ENCODE measurements around the gene ECEL1. TPM values are rescaled to one million over a fixed set of nuclear protein-coding genes. Genes with fewer than 3 reads are reported as not detected.
"Not testable (repeated sequence)": the region's sequence is repeated elsewhere in the genome, so short reads cannot be mapped to it uniquely, and the experiment has no call there.

The ECEL1 gene
- total RNA-seq, 2 donors from 2014 or later: 0.26 to 0.47 TPM

DNA sequence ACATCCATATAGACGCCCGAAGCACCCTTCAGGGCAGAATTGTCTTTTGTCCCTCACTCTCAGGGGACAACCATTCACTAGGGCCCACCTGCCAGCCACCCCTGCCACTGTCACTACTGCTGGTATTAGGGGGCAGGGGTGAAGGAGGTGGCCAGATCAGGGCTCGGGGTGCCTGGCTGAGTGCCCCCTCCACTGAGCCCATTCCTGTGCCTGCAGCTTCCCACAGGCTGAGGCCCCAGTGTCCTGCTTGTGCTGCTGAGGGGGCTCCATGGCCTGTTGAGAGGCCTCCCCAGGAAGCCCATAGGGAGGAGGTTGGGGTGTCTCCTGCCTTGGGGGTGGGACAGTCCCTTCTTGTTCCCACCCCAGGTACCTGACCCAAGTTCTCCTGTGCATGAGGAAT, 36.0 kb downstream of the ECEL1 start:
- not testable (repeated sequence) for ATAC-seq, DNase-seq
- intact Hi-C loops (cut with DNase I): loop anchor here in 1 of 2 donors (5.0 kb wide), 1 partner anchor 71 kb away; the partner anchor contains the start of gene PRSS56

DNA sequence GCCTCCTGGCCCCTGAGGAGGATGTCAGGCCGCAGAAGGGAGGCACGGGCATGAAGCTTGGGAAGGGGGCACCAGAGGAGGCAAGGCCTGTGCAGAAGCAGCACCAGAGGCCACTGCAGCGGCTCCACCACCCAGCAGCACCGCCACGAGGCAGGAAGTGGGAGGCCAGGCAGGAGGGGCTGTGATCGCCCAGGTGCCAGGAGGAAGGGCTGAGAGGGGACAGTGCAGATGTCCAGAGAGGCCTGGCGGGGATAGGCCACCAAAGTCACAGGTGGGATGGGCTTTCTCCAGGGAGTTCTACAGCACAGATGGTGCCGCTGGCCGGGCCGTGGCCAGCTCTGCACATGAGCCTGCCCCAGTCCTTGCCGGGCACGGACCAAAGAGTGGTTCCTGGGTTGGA, 37.7 kb downstream of the ECEL1 start:
- intact Hi-C loops (cut with DNase I): loop anchor here (5.0 kb wide), 1 partner anchor 72 kb away; the partner anchor contains the start of gene PRSS56 (in 2 of the 2)
- no peak for ATAC-seq
- no peak for DNase-seq

DNA sequence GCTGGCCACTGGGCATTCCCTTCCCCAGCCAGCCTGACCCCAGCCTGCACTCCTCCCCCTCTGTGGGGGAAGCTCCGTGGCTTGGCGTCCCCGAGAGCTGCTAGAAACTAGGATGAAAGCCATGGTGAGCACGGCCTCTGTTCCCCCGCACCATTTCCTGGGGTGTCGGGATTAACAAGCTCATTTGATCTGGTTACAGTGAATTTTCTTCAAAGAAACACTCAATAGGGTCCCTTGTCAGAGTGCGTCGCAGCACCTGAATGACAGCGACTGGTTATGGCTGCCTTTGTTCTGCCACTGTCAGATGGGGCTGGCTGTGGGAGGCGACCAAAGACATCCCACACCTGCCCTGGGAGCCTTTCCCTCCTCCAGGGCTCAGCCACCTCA, 39.3 kb downstream of the ECEL1 start:
- intact Hi-C loops (cut with DNase I): loop anchor here in 1 of 2 donors (5.0 kb wide), 1 partner anchor 74 kb away; the partner anchor contains the start of gene PRSS56
- DNase-seq: no peak
- no peak for ATAC-seq

DNA sequence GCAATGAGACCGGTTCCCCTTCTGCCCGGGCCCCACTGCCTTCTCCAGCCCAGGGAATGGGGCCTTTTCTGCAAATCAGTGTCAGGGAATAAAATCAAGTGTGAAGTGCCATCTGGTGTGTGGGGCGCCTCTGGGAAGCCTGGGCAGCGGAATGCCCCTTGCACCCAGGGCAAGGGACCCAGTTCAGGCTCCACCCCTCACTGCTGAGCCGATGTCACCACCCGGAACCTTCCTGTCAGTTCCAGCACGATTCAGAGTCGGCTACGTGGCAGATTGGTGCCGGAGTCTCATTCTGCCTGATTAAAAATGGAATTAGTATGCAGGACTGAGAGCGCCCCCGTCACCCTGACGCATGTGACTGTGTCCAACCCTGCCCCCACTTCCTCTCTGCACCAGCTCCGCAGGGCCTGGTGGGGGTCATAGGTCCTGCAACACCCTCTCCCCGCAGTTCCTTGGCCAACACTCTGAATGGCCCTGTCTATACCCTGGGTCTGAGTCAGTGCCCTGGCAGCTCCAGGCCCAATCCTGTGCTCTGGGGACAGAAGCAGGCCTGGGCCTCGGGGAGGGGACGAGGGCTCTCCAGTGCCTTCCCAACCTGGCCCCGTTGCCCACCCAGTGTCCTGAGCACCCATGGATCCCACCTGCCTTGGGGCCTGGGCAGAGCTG, 39.9 kb downstream of the ECEL1 start:
- no peak for ATAC-seq
- intact Hi-C loops (cut with DNase I): loop anchor here in 1 of 2 donors (5.0 kb wide), 1 partner anchor 75 kb away; the partner anchor contains the start of gene PRSS56
- DNase-seq: no peak

DNA sequence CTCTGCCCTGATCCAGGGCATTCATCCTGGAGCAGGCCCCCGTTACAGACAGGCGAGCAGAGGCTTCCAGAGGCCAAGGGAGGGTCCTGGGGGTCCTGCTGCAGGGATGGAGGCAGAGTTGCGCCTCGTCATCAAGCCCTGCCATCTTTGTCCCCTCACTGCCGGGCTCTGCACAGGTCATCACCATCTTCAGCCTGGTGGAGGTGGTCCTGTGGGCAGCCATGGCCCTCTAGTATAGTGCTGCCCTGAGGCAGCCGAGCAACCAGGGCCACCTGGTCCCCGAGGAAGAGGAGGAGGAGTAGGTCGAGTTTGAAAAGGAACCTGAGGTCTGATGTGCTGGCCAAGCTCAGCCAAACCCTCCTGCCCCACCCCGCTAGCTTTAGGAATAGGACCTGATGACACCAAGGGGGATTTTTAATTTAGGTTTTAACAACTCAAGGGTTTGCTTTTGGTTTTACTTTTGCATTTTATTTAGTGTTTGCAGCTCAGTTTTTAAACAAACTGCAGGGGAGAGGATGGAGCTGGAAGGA, 40.5 kb downstream of the ECEL1 start:
- DNase-seq (no peak), ATAC-seq (no peak)
- intact Hi-C loops (cut with DNase I): loop anchor here in 1 of 2 donors (5.0 kb wide), 1 partner anchor 75 kb away; the partner anchor contains the start of gene PRSS56

DNA sequence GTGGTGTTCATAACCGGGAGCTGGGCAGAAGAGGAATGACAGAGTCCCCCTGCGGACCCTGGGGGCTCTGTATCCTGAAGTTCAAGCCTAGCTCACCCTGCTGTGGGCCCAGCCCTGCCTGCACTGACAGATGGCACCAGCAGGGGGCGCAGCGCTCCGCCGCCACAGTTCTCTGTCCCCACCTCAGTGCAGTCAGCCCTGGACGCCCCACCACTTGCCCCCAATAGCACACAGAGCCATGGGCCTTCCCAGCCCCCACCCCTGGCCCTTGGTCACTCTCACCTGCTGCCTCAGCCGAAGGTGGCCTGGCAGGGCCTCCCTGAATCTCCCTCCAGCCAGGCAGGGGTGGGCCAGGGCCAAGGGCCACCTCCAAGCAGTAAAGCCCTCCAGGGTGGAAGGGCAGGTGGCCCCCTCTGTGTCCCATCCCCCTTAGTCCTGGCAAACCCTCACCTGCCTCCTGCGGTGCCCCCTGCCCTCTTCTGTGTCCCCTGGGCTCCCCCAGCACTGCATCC, 41.3 kb downstream of the ECEL1 start:
- not testable (repeated sequence) for DNase-seq
- ATAC-seq: peak in 1 of 2 donors; percentile 28
- intact Hi-C loops (cut with DNase I): loop anchor here in 1 of 2 donors (5.0 kb wide), 1 partner anchor 76 kb away; the partner anchor contains the start of gene PRSS56

DNA sequence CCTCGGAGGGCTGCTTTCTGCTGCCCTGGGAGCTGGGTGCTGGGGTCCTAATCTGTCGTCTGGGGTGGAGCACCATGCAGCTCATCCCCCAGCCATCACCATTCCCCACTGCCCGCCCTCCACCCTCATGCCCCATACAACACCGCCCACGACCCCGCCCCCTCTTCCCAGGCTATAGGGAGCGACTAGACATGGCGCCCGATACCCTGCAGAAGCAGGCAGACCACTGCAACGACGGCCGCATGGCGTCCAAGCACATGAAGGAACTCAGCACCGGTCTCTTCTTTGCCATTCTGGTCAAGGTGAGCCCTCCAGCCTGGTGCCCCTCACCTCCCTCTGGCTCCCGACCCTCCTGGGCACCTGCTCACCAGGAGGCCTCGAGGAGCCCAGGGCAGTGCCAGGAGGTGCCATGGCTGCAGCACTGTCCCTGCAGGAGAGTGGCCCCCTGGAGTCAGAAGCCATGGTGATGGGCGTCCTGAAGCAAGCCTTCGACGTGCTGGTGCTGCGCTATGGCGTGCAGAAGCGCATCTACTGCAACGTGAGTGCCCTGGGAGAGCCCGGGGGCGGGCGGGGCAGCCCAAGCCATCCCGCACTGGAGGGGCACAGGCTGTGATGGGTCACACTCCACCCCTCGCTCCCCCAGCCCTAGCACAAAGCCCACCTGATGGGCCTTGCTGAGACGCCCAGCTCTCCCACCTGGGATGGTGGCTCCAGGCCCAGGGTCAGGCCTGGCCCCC, 42.3 kb downstream of the ECEL1 start:
- not testable (repeated sequence) for ATAC-seq, DNase-seq
- intact Hi-C loops (cut with DNase I): loop anchor here in 1 of 2 donors (5.0 kb wide), 1 partner anchor 77 kb away; the partner anchor contains the start of gene PRSS56

DNA sequence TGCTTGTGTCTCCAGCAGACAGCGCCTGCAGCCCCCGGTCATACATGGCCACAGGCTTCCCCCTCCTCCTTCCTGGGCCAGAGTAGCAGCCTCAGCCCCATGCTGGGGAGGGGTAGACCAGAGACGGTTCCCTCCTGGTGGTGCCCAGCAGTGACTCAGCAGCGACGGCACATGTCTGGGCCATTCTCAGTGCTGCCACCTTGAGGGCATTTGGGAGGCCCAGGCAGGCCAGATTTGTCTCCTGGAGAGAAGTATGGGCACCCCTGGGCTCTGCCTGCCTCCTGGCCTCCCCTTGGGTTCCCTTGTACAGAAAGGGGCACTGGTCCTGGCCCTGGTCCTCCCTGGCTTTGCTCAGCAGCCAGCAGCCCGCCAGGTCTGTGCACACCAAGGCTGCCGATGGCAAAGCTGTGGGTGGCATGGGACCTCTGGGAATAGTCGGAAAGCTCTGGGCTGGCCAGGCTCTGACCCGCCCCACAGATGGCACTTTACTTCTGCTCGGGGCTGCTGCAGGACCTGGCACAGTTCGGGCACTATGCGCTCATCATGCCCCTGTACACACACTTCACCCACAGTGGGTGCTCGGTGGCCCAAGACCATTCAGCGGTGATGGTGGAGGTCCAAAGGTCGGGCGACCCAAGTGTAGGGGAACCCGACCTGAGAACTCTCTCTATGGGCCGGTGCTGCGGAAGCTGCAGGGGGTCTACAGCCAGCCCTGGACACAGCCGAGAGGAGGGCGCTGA, 43.1 kb downstream of the ECEL1 start:
- intact Hi-C loops (cut with DNase I): loop anchor here in 1 of 2 donors (5.0 kb wide), 1 partner anchor 78 kb away; the partner anchor contains the start of gene PRSS56
- DNase-seq (peak; percentile 52), ATAC-seq (peak in 1 of 2 donors; percentile 8)

DNA sequence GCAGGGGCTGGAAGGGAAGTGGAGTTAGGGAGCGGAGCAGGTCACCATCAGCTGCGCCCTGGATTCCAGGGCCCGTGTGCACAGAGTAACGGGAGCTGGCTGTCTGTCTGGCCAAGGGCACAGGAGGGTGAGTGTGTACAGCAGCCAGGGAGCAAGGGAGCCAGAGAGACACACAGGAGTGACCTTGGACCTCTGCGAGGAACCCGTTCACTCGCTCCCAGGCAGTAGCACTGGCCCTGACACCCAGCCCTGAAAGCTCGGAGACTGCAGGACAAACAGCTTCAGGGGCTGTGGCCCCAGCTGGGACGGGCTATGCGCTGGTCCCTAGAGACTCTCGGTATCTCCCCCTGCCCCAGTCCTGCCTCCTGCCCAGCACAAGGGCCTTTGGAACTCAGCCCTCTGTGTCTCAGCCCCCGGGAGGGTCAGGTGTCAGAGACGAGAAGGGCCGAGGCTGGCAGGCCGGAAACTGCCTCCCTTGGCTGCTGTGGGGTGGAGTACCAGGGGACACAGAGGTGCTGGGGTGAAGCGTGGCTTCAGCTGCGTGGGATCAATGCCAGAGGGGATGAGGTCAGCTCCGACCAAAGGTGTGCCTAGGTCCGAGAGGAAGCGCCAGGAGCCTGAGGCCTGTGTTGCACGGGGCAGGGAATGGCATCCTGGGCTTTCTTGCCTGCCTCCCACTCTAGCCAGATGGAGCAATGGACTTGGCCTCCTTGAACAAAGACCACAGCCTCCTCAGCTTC, 43.8 kb downstream of the ECEL1 start:
- intact Hi-C loops (cut with DNase I); ATAC-seq; DNase-seq: not testable (repeated sequence)

DNA sequence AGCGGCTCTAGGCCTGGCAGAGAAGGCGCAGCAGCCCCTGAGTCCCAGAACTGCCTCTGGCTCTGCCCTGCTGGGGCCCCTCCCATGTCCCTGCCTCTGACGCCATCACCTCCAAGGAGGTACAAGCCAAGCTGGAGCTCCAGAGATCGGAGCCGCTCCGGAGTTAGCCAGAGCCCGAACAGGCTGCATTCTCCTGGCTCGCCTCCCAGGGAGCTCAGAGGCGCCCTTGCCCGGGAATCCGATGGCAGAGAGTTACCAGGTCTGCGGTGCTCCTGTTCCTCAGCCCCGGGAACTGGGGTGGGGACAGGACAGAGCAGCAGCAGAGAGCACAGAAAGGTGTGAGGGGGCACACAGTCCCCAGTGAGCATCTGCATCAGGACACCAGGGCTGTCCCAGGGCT, 44.6 kb downstream of the ECEL1 start:
- intact Hi-C loops (cut with DNase I); DNase-seq: not testable (repeated sequence)
- ATAC-seq: peak in 1 of 2 donors; percentile 10

DNA sequence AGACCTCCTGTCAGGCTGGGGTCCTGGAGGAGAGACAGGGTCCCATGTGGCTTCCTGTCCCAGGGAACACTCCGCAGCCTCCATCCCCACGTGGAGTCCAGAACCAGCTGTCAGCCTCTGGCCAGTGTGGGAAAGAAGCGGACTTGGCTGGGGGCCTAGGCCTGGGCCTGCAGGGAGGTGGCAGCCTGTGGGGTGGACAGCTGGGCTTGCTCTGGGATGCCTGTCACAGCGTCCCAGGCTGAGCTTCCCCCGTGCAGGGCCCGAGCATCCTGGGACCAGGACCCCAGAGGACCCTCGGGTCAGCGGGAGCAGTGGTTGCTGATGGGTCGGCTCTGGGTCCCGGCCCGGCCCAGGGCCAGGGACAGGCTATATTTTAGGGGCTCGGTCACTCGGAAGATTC, 45.2 kb downstream of the ECEL1 start:
- DNase-seq; intact Hi-C loops (cut with DNase I): not testable (repeated sequence)
- ATAC-seq: peak in 1 of 2 donors; percentile 19

DNA sequence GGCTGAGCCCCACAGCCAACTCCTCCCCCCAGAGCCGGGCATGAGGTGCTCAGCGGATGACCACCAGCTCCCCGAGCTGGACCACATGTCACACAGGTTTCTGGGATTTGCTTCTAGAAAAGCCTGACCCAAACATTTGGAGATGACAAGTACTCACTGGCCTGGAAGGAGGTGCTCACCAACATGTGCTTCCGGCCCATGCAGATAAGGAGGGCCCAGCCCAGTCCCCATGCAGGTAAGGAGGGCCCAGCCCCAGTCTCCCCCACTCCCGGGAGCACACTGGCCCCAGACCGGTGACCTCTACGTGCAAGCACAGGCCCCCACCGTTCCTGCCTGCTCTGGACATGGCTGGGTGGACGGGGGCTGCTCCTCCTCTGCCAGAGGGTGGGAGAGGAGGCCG, 45.7 kb downstream of the ECEL1 start:
- not testable (repeated sequence) for DNase-seq, ATAC-seq
- intact Hi-C loops (cut with DNase I): loop anchor here in 1 of 2 donors (2.0 kb wide), 1 partner anchor 537 kb away; no protein-coding TSS in a partner anchor

DNA sequence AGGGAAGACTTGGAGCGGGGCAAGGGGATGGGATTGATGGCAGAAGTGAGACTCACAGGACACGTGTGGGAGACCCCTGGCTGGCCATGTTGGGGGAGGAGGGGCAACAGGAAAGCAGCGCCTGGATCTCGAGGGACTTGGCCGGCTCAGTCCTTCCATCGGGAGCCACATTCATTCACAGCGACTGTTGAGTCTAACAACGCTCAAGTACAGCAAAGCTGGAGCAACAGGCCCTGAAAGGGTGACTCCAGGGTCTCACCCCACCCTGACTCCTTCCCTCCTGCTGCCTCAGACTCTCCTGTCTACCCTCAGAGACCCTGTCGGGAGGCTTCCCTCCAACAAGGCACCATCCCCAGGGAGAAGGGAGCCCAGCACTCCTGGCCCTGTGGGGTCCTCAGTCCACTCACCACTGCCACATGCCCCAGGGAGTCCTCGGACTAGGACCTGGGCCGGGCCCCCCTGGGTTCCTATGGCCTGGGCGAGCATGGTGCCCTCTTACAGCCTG, 46.4 kb downstream of the ECEL1 start:
- no peak for DNase-seq

DNA sequence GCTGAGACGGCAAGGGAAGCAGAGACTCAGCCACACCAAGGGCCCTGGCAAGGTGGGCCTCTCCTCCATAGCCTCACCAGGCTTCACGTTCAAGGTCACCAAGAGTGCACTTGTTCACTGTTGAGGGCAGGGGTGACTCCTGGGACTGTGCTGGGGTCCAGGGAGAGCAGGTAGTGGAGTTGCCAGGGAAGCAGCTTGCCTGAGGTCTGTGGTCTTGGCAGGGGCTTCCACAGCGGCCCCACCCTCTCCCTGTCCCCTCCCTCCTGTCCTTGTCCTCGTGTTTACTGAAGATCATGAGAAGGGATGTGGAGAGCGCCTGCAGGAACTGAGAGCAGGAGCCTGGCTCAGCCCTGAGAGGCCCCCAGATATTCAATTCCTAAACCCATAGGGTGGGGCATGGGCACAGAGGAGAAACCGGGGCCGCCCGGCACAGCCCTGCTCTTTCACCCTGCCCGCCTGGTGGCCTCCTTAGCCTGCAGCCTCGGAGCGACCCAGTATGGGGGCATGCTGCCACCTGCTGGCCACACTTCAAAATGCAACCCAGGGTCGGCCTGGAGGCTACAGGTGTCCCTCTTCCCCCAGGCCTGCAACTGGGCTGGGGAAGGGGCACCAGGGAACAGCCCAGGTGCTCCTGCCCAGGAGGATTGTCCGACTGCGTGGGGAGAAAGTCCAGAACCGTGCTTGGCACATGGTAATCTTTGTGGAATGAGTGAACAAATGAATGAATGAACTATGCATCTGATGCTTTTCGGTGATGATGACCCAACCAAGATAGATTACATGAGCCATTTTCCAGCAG, 47.2 kb downstream of the ECEL1 start:
- intact Hi-C loops (cut with DNase I): loop anchor here in 1 of 2 donors (2.0 kb wide), 1 partner anchor 536 kb away; no protein-coding TSS in a partner anchor
- ATAC-seq: peak; percentile 85 to 87
- DNase-seq: peak; percentile 83

More for the DNA sequence above, 46.4 kb downstream of the ECEL1 start:
- no peak for ATAC-seq
- intact Hi-C loops (cut with DNase I): loop anchor here in 1 of 2 donors (2.0 kb wide), 1 partner anchor 536 kb away; no protein-coding TSS in a partner anchor

DNA sequence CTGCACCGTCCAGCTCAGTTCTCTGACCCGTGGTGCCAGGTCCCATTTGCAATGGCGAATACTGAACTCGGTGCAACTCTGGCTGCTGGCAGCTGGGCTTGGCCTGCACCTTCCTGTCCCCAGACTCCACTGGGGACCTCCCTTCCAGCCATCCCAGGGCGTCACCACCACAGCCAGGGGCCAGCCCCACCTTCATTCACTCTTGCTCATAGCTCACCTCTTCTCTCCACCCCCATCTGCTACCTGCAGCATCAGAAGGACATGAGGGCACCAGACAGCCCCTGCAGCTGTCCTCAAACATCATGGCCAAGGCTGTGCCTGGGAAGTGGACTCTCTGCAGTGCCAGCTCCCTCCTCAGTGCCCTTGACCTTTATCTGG, 47.9 kb downstream of the ECEL1 start:
- ATAC-seq (no peak), DNase-seq (no peak)
- intact Hi-C loops (cut with DNase I): loop anchor here (2.0 to 5.0 kb wide), 2 partner anchors 532 to 535 kb away; no protein-coding TSS in a partner anchor

DNA sequence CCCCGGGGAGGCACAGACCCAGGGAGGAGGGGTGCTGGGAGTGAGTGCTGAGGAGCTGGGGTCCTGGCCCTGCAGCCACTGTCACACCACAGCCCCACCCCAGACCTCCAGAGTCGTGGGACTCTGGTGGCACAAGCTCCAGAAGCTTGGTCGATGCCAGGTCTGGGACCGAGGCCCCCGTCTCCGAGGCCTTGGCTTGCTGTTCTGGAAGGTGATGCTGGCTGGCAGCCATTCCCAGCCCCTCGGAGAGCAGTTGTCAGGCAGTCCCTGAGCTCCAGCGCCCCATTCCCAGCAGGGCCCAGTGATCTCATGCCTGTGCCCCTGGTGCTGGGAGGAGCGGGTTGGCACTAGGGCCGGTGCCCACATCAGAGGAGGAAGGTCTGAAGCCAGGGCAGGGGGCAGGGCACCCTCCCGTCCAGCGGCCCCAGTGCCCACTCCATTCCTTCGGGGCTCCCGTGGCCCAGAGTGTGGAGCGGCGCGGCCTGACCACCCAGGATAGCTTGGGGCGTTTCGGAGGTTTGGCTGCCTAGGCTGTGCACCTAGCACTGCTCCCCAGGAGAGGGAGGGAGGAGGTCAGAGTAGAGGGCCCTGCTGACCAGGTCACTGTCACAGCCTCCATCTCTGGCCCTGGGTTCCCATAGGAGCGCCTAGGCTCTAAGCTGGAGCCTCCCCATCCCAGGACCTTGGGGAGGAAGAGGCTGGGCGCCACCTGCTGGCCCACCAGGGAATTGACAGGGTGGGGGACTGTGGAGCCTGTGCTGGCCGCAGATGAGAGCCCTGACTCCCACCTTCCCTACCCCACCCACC, 48.5 kb downstream of the ECEL1 start:
- ATAC-seq (peak; percentile 58 to 59), DNase-seq (no peak)
- intact Hi-C loops (cut with DNase I): loop anchor here in 1 of 2 donors (5.0 kb wide), 1 partner anchor 532 kb away; no protein-coding TSS in a partner anchor
